IMR-90 (cell line): Measurements from ENCODE around the gene AP1M2. TPM values are rescaled to one million over a fixed set of nuclear protein-coding genes. Genes with fewer than 3 reads are reported as not detected.

ENCODE experiments used
- ATAC-seq: fragments of 200-7000 bp; cut with Tn5 transposase; 2 replicates; pipeline ENCODE4 v1.9.1; 2020; ENCODE audit warnings: low read depth, mild to moderate bottlenecking, moderate library complexity
- BruUV-seq: library from RNA; stranded (reverse); fragments of 400-500 nt; replicated peaks from 2 replicates; lab custom pipeline; 2021; lab: Mats Ljungman, UMichigan
- CTCF ChIA-PET: fragments of 300-600 bp; formaldehyde crosslinking; extraction: SDS; loops from one replicate; lab custom pipeline; 2021; ENCODE audit warnings: antibody characterized with exemption; lab: Yijun Ruan, JAX
- POLR2A ChIA-PET: fragments of 300-600 bp; sonication (Branson Sonifier 250); formaldehyde crosslinking; loops from one replicate; lab custom pipeline; 2022; ENCODE audit warnings: antibody characterized with exemption; ENCODE audit not compliant: unreplicated experiment; lab: Charles Lee
- DNase-seq: peaks from one replicate; pipeline ENCODE4 v3.0.0; 2013
- H2AFZ ChIP-seq: replicated peaks from 2 replicates; pipeline ENCODE3; 2013; ENCODE audit warnings: low read length, mild to moderate bottlenecking; ENCODE audit not compliant: poor library complexity
- H2AK5ac ChIP-seq: 2 replicates; pipeline ENCODE4 v1.6.1; 2013; ENCODE audit warnings: low read depth, low read length, inconsistent platforms
- H2AK9ac ChIP-seq: replicated peaks from 2 replicates; pipeline ENCODE3; 2013; ENCODE audit warnings: mild to moderate bottlenecking, low read depth, low read length, moderate library complexity; ENCODE audit not compliant: poor library complexity
- H2BK120ac ChIP-seq: 2 replicates; pipeline ENCODE4 v1.6.1; 2013; ENCODE audit warnings: low read depth, low read length, inconsistent platforms
- H2BK15ac ChIP-seq: 3 replicates; pipeline ENCODE4 v1.6.1; 2013; ENCODE audit warnings: low read depth, low read length, inconsistent platforms
- H2BK20ac ChIP-seq: 2 replicates; pipeline ENCODE4 v1.6.1; 2013; ENCODE audit warnings: low read depth, mild to moderate bottlenecking, inconsistent platforms, low read length, moderate library complexity
- H2BK5ac ChIP-seq: 2 replicates; pipeline ENCODE4 v1.6.1; 2013; ENCODE audit warnings: mild to moderate bottlenecking, low read depth, low read length, inconsistent platforms; ENCODE audit not compliant: poor library complexity, severe bottlenecking
- H3K14ac ChIP-seq: replicated peaks from 2 replicates; pipeline ENCODE4 v1.6.1; 2013; ENCODE audit warnings: low read depth, low read length, inconsistent platforms
- H3K18ac ChIP-seq: 2 replicates; pipeline ENCODE4 v1.6.1; 2013; ENCODE audit warnings: low read depth, low read length, control low read depth
- H3K23ac ChIP-seq: 2 replicates; pipeline ENCODE4 v1.6.1; 2013; ENCODE audit warnings: low read depth, low read length, inconsistent platforms
- H3K27ac ChIP-seq: 2 replicates; pipeline ENCODE4 v1.5.1; 2013; ENCODE audit warnings: mild to moderate bottlenecking, control low read depth, low read length; ENCODE audit not compliant: insufficient read depth
- H3K27me3 ChIP-seq: 2 replicates; pipeline ENCODE4 v1.6.1; 2013; ENCODE audit warnings: low read length; ENCODE audit not compliant: control insufficient read depth, insufficient read depth
- H3K36me3 ChIP-seq: 2 replicates; pipeline ENCODE4 v1.6.1; 2013; ENCODE audit warnings: low read length, mixed read lengths; ENCODE audit not compliant: control insufficient read depth, insufficient read depth
- H3K4ac ChIP-seq: 2 replicates; pipeline ENCODE4 v1.6.1; 2013; ENCODE audit warnings: low read depth, low read length, inconsistent platforms
- H3K4me1 ChIP-seq: 2 replicates; pipeline ENCODE4 v1.6.1; 2013; ENCODE audit warnings: low read length, mixed read lengths; ENCODE audit not compliant: control insufficient read depth, insufficient read depth
- H3K4me2 ChIP-seq: 2 replicates; pipeline ENCODE4 v1.6.1; 2013; ENCODE audit warnings: low read depth, mild to moderate bottlenecking, control low read depth, low read length, moderate library complexity
- H3K4me3 ChIP-seq: 2 replicates; pipeline ENCODE4 v1.5.1; 2013; ENCODE audit warnings: low read depth, mild to moderate bottlenecking, control low read depth, low read length, moderate library complexity; ENCODE audit not compliant: insufficient read depth
- H3K56ac ChIP-seq: 2 replicates; pipeline ENCODE4 v1.6.1; 2013; ENCODE audit warnings: low read length, inconsistent platforms; ENCODE audit not compliant: insufficient read depth; ENCODE audit errors: extremely low read depth
- H3K79me1 ChIP-seq, 2 experiments: 2 replicates each; pipeline ENCODE4 v1.6.1; 2013; ENCODE audit warnings: low read length in 2 of 2, inconsistent platforms in 1 of 2, low read depth in 1 of 2
- H3K9ac ChIP-seq: 2 replicates; pipeline ENCODE4 v1.6.1; 2013; ENCODE audit warnings: low read depth, low read length, control low read depth
- H3K9me1 ChIP-seq: 2 replicates; pipeline ENCODE4 v1.6.1; 2013; ENCODE audit warnings: low read length, inconsistent platforms; ENCODE audit not compliant: insufficient read depth
- H3K9me3 ChIP-seq: 2 replicates; pipeline ENCODE4 v1.6.1; 2013; ENCODE audit warnings: low read length; ENCODE audit not compliant: control insufficient read depth, insufficient read depth
- H4K20me1 ChIP-seq: 2 replicates; pipeline ENCODE4 v1.6.1; 2013; ENCODE audit warnings: low read length, inconsistent platforms; ENCODE audit not compliant: insufficient read depth
- H4K5ac ChIP-seq: 2 replicates; pipeline ENCODE4 v1.6.1; 2013; ENCODE audit warnings: mild to moderate bottlenecking, low read depth, low read length, control low read depth
- H4K8ac ChIP-seq, 2 experiments: 2 replicates each; pipeline ENCODE4 v1.6.1; 2013; ENCODE audit warnings: low read depth in 2 of 2, low read length in 2 of 2, control low read depth in 1 of 2, inconsistent platforms in 1 of 2
- H4K91ac ChIP-seq: 2 replicates; pipeline ENCODE4 v1.6.1; 2013; ENCODE audit warnings: low read depth, low read length, inconsistent platforms; ENCODE audit not compliant: insufficient read depth
- CHD1 ChIP-seq: IDR thresholded peaks from 2 replicates; pipeline ENCODE4 v1.6.1; 2012; ENCODE audit warnings: low read depth, low read length, improper control_type of control experiment
- ELK1 ChIP-seq: fragments of 150-350 bp; IDR thresholded peaks from 2 replicates; pipeline ENCODE4 v1.6.1; 2016; ENCODE audit warnings: low read depth, mild to moderate bottlenecking, low read length, moderate library complexity, borderline replicate concordance
- FOS ChIP-seq: fragments of 150-350 bp; IDR thresholded peaks from 2 replicates; pipeline ENCODE4 v1.6.1; 2016; ENCODE audit warnings: low read depth, low read length
- NFE2L2 ChIP-seq: fragments of 150-350 bp; IDR thresholded peaks from 2 replicates; pipeline ENCODE4 v1.6.1; 2016; ENCODE audit warnings: low read depth, mild to moderate bottlenecking, low read length
- RAD21 ChIP-seq: IDR thresholded peaks from 2 replicates; pipeline ENCODE4 v1.6.1; 2012; ENCODE audit warnings: low read length, improper control_type of control experiment
- RCOR1 ChIP-seq: IDR thresholded peaks from 2 replicates; pipeline ENCODE4 v1.6.1; 2012; ENCODE audit warnings: mild to moderate bottlenecking, low read length, improper control_type of control experiment; ENCODE audit not compliant: insufficient replicate concordance
- RFX5 ChIP-seq: IDR thresholded peaks from 2 replicates; pipeline ENCODE4 v1.8.0; 2012; ENCODE audit warnings: low read depth, mild to moderate bottlenecking, low read length, moderate library complexity
- SMC3 ChIP-seq: fragments of 150-350 bp; IDR thresholded peaks from 2 replicates; pipeline ENCODE4 v1.6.1; 2016; ENCODE audit warnings: low read depth, mild to moderate bottlenecking, antibody characterized with exemption, low read length, moderate library complexity
- WGBS, 2 experiments: methylation state at CpG; one replicate each; pipeline versions ENCODE4 v1.1.5 to v1.1.7; 2013; ENCODE audit warnings: missing lambda C conversion rate in 2 of 2; ENCODE audit not compliant: insufficient read length in 1 of 2; ENCODE audit errors: extremely low coverage in 2 of 2; 5-methylcytosine and 5-hydroxymethylcytosine counted together
- dilution Hi-C: fragments of 300-500 bp; cut with HindIII; formaldehyde crosslinking; loops from one replicate; pipeline ENCODE4 v1.14.3; 2018; ENCODE audit warnings: low sequenced_read_pairs; ENCODE audit not compliant: unreplicated experiment
- in situ Hi-C: fragments of 300-500 bp; cut with MboI; formaldehyde crosslinking; loops from 3 replicates; pipeline ENCODE4 v1.14.3; 2019; ENCODE audit warnings: low sequenced_read_pairs, inconsistent platforms, mixed read lengths
- intact Hi-C: fragments of 100-400 bp; cut with micrococcal nuclease; formaldehyde crosslinking; loops from 2 replicates; pipeline ENCODE4 v1.10.0; 2022
- polyA plus RNA-seq, 3 experiments: library from polyadenylated mRNA; depleted of rRNA; stranded (reverse); fragments of >200 nt; gene quantifications; 2 replicates each; pipeline ENCODE4 v1.2.3, GENCODE V29; 2012; ENCODE audit warnings: low replicate concordance in 1 of 3
- total RNA-seq: library from RNA; depleted of rRNA; stranded (reverse); fragments of >200 nt; gene quantifications from 2 replicates; pipeline ENCODE4 v1.2.3, GENCODE V29; 2012

AP1M2 gene
- total and polyA plus RNA-seq, 2 of the 4 experiments (the other 2 are of a cell fraction): 0.17 TPM; not detected in 1

GRCh38 chr19:10533646-10534386 lies 53.3 kb downstream of the AP1M2 start:
- H3K4me1 ChIP-seq: no peaks in the 10 kb centered on the region
- H3K36me3 ChIP-seq: no peaks in the 10 kb centered on the region
- intact Hi-C loops: no loop called here
- no peak overlapping the region for H2BK15ac ChIP-seq
- no peak overlapping the region for H3K14ac ChIP-seq
- BruUV-seq: no TSS peak
- no peak overlapping the region for H3K56ac ChIP-seq
- H3K9ac ChIP-seq: no peak overlapping the region
- 0 out of 2 replicates have a peak overlapping the region, but pooled peaks have one; percentile 8 for H3K4ac ChIP-seq
- no peak overlapping the region for H3K18ac ChIP-seq
- H3K79me1 ChIP-seq: no peaks in the 10 kb centered on the region
- H4K5ac ChIP-seq: no peak overlapping the region
- no peak overlapping the region for H2AK9ac ChIP-seq
- no peak overlapping the region for H3K23ac ChIP-seq
- DNase-seq (peak; percentile 88), ATAC-seq (peak; percentile 88)
- H3K4me3 ChIP-seq: no peak overlapping the region
- no peak overlapping the region for H4K91ac ChIP-seq
- dilution Hi-C loops: no loop called here
- H3K4me2 ChIP-seq: peak overlapping the region; percentile 25; the same call in 1 of the 2 replicates
- peak overlapping the region; percentile 2 for H2BK120ac ChIP-seq
- H2BK5ac ChIP-seq: peak overlapping the region; percentile 70
- POLR2A ChIA-PET: no interaction called here
- peaks cover 4% of the 10 kb centered on the region; the same call in 1 of the 2 replicates for H3K27me3 ChIP-seq
- CTCF ChIA-PET: interaction anchor here (0.6 to 0.7 kb wide), 2 partner anchors 8 to 22 kb away, joined by 3 to 5 read pairs; no protein-coding TSS in a partner anchor
- peaks cover 2% of the 10 kb centered on the region; the same call in 1 of the 2 replicates for H3K9me3 ChIP-seq
- no peak overlapping the region for H2AK5ac ChIP-seq
- no peak for TF ChIP-seq RCOR1
- TF ChIP-seq ELK1: no peak
- no peak for TF ChIP-seq RFX5
- TF ChIP-seq RAD21: no peak
- no peak for TF ChIP-seq NFE2L2
- TF ChIP-seq FOS: no peak
- no peak for TF ChIP-seq SMC3
- no peak for TF ChIP-seq CHD1
- WGBS, 2 experiments: 53% methylated on average over 3 of the region's 10 CpGs; no CpG with 5 or more reads in 1 of the 2 experiments
- no peaks in the 10 kb centered on the region for H4K20me1 ChIP-seq
- H3K27ac ChIP-seq: peak overlapping the region; percentile 54
- H2AFZ ChIP-seq: no peak overlapping the region
- H2BK20ac ChIP-seq: peak overlapping the region; percentile 10; the same call in 1 of the 2 replicates
- no peaks in the 10 kb centered on the region for H3K9me1 ChIP-seq
- peak overlapping the region in 1 of 2 experiments; percentile 59; a peak in 1 of 4 replicates for H4K8ac ChIP-seq
- in situ Hi-C loops: no loop called here
